BLaER1 (cell line): Measurements from ENCODE around the gene CPM.

Source experiments
- H3K27ac ChIP-seq: shearing (Covaris generic); formaldehyde crosslinking; 2 replicates; pipeline ENCODE4 v1.8.1; 2022
- H3K27me3 ChIP-seq: shearing (Covaris generic); formaldehyde crosslinking; 2 replicates; pipeline ENCODE4 v1.8.1; 2022
- H3K36me3 ChIP-seq: shearing (Covaris generic); formaldehyde crosslinking; 2 replicates; pipeline ENCODE4 v1.8.1; 2022
- H3K4me1 ChIP-seq: shearing (Covaris generic); formaldehyde crosslinking; 2 replicates; pipeline ENCODE4 v1.8.1; 2022
- H3K4me2 ChIP-seq: shearing (Covaris generic); formaldehyde crosslinking; 2 replicates; pipeline ENCODE4 v1.8.1; 2022
- H3K4me3 ChIP-seq: shearing (Covaris generic); formaldehyde crosslinking; 2 replicates; pipeline ENCODE4 v1.8.1; 2022
- H3K9ac ChIP-seq: shearing (Covaris generic); formaldehyde crosslinking; 2 replicates; pipeline ENCODE4 v1.8.1; 2022
- H3K9me3 ChIP-seq: shearing (Covaris generic); formaldehyde crosslinking; 2 replicates; pipeline ENCODE4 v1.8.1; 2022
- H4K20me1 ChIP-seq: shearing (Covaris generic); formaldehyde crosslinking; 2 replicates; pipeline ENCODE4 v1.8.1; 2022
- Cebpa-rat ChIP-seq: shearing (Covaris generic); IDR thresholded peaks from 2 replicates; pipeline ENCODE4 v1.8.1; 2022

The CPM gene

DNA sequence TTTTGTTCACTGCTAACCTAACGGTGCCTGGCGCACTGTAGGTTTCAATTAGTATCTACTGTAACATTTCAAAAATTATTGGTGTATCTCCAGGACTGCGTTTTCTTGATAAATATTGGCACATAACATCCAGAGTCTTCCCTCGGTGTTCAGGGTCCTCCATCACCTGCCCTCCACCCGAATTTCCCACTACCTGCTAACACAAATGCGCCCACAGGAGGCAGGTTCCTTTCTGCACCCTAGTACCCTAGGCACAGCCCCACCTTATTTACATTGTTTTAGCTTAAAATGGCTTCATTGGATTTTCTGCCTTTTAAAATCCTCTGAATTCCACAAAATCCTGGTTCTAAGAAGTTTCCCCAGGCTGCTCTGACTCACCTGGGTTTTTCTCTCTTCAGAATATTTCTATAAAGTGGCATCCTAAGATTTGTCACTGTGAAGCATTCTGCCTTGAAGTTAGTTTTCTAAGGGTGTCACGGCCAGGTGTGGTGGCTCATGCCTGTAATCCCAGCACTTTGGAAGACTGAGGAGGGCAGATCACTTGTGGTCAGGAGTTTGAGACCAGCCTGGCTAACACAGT lies 38.6 kb downstream of the CPM start:
- H3K27me3 ChIP-seq, result no peaks in the 10 kb centered on the region
- TF ChIP-seq Cebpa-rat, result no peak
- no peak overlapping the region for H3K4me2 ChIP-seq

DNA sequence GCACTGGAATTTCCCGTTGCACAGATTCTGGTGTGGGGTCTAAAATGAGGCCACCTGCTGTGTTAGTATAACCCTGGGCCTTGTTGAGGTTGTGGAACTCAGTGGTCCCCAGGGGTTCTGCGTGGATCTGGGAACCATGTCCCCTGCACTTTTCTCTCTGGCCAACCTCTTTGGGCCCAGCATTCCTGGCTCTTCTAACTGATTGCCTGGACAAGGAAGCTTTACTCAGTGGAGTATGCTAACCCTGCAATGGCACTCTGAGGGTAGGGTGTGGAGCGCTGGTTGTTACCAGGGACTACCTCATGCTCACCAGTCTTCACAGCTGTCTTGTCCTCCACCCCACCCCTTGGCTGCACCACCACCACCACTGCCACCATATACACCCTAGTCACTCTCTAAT lies 39.2 kb downstream of the CPM start:
- Histone ChIP-seq H3K27ac (no peak overlapping the region; the same call in 1 of the 2 replicates), H3K4me1 (peaks cover 87% of the 10 kb centered on the region), H3K9me3 (peaks cover 18% of the 10 kb centered on the region), H3K36me3 (no peaks in the 10 kb centered on the region), H3K4me3 (no peak overlapping the region), H3K9ac (no peak overlapping the region), H3K27me3 (no peaks in the 10 kb centered on the region), H4K20me1 (no peaks in the 10 kb centered on the region), H3K4me2 (0 out of 2 replicates have a peak overlapping the region, but pooled peaks have one; percentile 8)
- no peak for TF ChIP-seq Cebpa-rat

More for the DNA sequence above, 38.6 kb downstream of the CPM start:
- Histone ChIP-seq H3K4me3 (no peak overlapping the region), H3K27ac (no peak overlapping the region), H3K36me3 (no peaks in the 10 kb centered on the region), H3K9me3 (peaks cover 18% of the 10 kb centered on the region), H4K20me1 (no peaks in the 10 kb centered on the region), H3K4me1 (peaks cover 92% of the 10 kb centered on the region), H3K9ac (no peak overlapping the region)

DNA sequence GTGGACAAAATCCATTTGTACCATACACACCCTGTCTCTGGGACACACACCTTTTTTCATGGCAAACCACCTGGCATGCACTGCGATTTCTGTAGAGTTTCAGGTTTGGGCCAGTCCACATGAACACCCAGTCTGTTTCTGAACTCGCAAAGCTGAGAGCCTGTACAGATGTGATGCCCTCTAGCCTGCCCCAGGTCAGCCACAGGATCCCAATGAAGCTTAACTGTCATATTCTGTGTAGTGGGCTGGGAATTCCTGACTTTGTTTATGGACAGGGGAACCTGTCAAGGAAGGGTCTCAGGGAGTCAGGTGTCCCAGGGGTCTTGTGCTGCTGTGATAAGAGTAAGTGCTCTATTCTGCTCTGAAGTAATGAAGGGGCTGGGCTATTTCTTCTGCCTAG lies 39.8 kb downstream of the CPM start:
- Histone ChIP-seq H3K27me3 (no peaks in the 10 kb centered on the region), H4K20me1 (no peaks in the 10 kb centered on the region), H3K9me3 (peaks cover 18% of the 10 kb centered on the region), H3K4me3 (no peak overlapping the region), H3K4me1 (peaks cover 82% of the 10 kb centered on the region), H3K27ac (no peak overlapping the region; the same call in 1 of the 2 replicates), H3K4me2 (0 out of 2 replicates have a peak overlapping the region, but pooled peaks have one; percentile 8), H3K9ac (no peak overlapping the region), H3K36me3 (no peaks in the 10 kb centered on the region)
- TF ChIP-seq Cebpa-rat, result no peak

DNA sequence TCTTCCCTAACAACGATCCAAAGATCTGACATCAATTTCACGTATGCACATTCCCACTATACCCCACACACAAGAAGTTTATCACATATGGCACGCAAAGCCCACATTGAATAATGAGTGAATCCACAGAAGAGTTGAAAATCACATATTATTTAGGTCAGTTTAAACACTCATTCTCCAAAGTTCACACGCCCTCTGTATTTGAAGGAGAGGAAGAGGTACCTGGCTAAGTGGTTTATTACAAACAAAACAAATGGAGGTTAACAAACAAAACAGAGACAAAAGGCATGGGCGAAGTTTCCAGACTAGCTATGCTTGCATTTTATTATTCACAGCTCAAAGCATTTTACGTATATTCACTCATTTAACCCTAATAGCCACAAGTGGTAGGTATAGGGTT lies 41.8 kb downstream of the CPM start:
- H3K4me3 ChIP-seq, result no peak overlapping the region
- peaks cover 18% of the 10 kb centered on the region for H3K9me3 ChIP-seq
- H3K4me2 ChIP-seq, result peak overlapping the region; percentile 62; the same call in 1 of the 2 replicates
- peaks cover 75% of the 10 kb centered on the region for H3K4me1 ChIP-seq
- no peaks in the 10 kb centered on the region for H4K20me1 ChIP-seq
- TF ChIP-seq Cebpa-rat, result no peak
- H3K27me3 ChIP-seq, result no peaks in the 10 kb centered on the region
- no peaks in the 10 kb centered on the region for H3K36me3 ChIP-seq
- H3K9ac ChIP-seq, result no peak overlapping the region
- no peak overlapping the region for H3K27ac ChIP-seq

DNA sequence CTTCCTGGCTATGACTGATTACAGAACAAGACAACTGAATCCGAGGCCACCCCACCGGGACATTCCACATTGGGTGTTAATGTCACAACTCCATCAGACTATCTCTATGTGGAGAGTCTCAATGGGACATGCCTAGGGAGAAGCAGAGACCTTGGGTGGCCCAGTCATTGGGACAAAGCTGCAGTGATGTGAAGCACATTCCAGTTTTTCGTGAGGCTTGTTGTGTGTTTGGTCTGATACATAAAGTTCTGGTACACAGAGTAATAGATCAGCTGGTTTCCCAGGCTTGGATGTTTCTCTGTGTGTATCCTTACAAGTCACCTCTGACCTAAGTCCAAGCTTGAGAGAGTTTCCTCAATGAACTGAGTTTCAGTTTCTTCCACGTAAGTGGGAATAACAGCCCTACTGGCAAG lies 42.3 kb downstream of the CPM start:
- H3K4me2 ChIP-seq, result peak overlapping the region; percentile 62
- H3K27me3 ChIP-seq, result no peaks in the 10 kb centered on the region
- H3K27ac ChIP-seq, result no peak overlapping the region
- H3K9ac ChIP-seq, result no peak overlapping the region
- H4K20me1 ChIP-seq, result no peaks in the 10 kb centered on the region
- peaks cover 75% of the 10 kb centered on the region for H3K4me1 ChIP-seq
- peaks cover 18% of the 10 kb centered on the region for H3K9me3 ChIP-seq
- no peak overlapping the region for H3K4me3 ChIP-seq
- no peaks in the 10 kb centered on the region for H3K36me3 ChIP-seq
- TF ChIP-seq Cebpa-rat, result no peak

DNA sequence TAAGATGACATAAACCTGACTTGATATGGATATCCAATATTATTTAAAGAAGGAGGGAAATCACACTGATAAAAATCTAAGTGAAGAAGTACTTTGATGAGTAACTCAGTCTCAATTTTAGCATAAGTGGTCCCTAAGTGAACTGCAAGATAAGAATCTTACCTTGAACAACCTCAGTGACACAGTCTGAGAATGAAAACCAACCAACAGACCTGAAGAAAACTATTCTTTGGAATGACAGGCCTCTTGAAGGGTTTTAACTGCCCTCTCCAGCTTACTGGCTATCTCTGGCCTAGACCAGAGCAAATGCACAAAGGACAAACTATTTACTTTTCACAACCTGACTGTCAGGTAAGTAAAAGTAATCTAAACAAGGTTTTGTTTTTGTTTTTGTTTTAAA lies 44.7 kb downstream of the CPM start:
- Histone ChIP-seq H4K20me1 (no peaks in the 10 kb centered on the region), H3K4me3 (no peak overlapping the region), H3K4me2 (no peak overlapping the region)

DNA sequence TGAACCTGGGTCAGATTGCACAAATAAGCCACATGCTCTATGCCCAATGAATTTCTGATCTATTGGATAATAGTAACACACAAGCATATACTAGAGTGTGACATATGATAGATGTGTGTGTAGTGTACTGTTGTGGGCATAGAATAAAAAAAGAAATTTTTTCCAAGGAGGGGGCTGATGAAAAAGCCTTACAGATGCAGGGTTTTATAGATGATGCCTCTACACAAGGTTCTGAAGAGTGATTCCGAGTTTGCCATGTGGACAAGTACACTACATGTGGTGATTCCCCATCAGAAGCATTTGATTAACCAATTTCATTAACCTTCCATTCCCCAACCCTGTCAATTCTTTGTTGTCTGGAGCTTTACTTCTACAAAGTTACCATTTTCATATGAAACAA lies 45.3 kb downstream of the CPM start:
- H3K27ac ChIP-seq, result no peak overlapping the region
- H3K27me3 ChIP-seq, result no peaks in the 10 kb centered on the region
- H3K4me2 ChIP-seq, result no peak overlapping the region
- TF ChIP-seq Cebpa-rat, result no peak
- peaks cover 79% of the 10 kb centered on the region for H3K4me1 ChIP-seq
- H3K4me3 ChIP-seq, result no peak overlapping the region
- H3K9me3 ChIP-seq, result no peaks in the 10 kb centered on the region
- no peaks in the 10 kb centered on the region for H4K20me1 ChIP-seq
- no peak overlapping the region for H3K9ac ChIP-seq
- H3K36me3 ChIP-seq, result no peaks in the 10 kb centered on the region

More for the DNA sequence above, 44.7 kb downstream of the CPM start:
- TF ChIP-seq Cebpa-rat, result no peak
- H3K9me3 ChIP-seq, result no peaks in the 10 kb centered on the region
- no peaks in the 10 kb centered on the region for H3K27me3 ChIP-seq
- peaks cover 75% of the 10 kb centered on the region for H3K4me1 ChIP-seq
- H3K27ac ChIP-seq, result no peak overlapping the region
- no peak overlapping the region for H3K9ac ChIP-seq
- no peaks in the 10 kb centered on the region for H3K36me3 ChIP-seq

DNA sequence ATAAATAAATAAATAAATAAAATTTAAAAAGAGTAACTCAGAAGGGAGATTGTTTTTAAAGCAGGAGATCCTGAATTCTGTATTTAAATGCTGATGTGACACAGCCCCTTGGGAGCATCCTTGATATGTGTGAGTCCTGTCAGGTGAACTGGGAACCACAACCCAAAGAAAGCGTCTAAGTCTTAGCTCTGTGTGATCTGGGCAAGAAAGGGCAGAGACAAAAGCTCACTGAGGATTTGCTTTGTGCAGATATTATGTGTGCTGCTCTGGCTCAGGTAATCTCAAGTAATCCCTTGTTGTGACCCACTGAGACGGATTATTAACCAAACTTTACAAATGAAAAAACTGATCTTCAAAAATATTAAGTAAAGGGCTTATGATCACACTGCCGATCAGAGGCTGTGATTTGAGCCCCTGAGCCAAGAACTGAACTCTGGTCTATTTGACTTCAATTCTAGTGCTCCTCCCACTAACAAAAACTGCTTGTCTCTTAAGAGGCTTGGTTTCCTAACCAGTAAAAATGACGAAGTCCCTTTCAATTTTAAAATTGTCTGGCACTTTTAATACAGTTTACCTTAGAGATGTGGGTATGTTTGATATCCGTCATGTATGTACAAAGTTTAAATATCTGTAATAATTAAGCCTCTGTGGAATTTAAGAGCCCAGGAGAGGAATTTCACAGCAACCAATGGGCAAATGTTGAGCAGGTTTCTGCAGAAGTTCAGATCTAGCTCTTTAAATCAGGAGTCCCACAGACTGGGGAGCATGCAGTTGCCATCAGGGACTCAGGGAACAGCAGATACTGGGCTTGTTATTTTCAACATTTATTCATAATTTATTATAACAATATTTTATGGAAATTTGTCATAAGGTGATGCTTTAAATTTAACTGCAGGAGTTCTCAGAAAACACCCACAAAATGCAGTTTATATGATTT lies 46.1 kb downstream of the CPM start:
- Histone ChIP-seq H3K4me3 (no peak overlapping the region), H3K9me3 (no peaks in the 10 kb centered on the region; the same call in 1 of the 2 replicates), H4K20me1 (no peaks in the 10 kb centered on the region)

DNA sequence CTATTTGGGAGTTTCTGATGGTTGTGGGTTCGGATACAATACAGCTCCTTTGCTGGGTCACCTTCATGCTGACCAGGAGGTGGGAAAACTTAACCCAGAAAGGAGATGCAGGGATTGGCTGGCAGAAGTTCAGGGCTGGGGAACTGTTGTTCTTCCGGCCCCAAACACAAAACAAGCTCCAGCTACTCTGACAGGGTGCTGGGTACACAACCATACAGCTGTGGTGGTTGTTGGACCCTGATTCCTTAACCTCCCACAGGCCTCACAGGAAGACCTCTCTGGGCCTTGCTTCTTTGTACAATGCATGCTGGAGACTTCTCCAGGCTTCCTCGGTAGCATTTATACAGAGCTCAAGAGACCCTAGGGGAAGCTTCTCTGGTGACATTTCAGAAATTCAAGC lies 47.6 kb downstream of the CPM start:
- Histone ChIP-seq H3K36me3 (no peaks in the 10 kb centered on the region), H3K27me3 (no peaks in the 10 kb centered on the region), H3K4me3 (no peak overlapping the region), H4K20me1 (no peaks in the 10 kb centered on the region), H3K4me1 (peaks cover 65% of the 10 kb centered on the region), H3K27ac (peak overlapping the region; percentile 60), H3K9me3 (no peaks in the 10 kb centered on the region; the same call in 1 of the 2 replicates), H3K9ac (peak overlapping the region; percentile 22; the same call in 1 of the 2 replicates), H3K4me2 (peak overlapping the region; percentile 64)
- TF ChIP-seq Cebpa-rat, result no peak

More for the DNA sequence above, 46.1 kb downstream of the CPM start:
- no peaks in the 10 kb centered on the region for H3K27me3 ChIP-seq
- no peak overlapping the region for H3K27ac ChIP-seq
- no peak for TF ChIP-seq Cebpa-rat
- no peaks in the 10 kb centered on the region for H3K36me3 ChIP-seq
- H3K4me1 ChIP-seq, result peaks cover 78% of the 10 kb centered on the region
- peak overlapping the region; percentile 64; the same call in 1 of the 2 replicates for H3K4me2 ChIP-seq
- no peak overlapping the region for H3K9ac ChIP-seq

DNA sequence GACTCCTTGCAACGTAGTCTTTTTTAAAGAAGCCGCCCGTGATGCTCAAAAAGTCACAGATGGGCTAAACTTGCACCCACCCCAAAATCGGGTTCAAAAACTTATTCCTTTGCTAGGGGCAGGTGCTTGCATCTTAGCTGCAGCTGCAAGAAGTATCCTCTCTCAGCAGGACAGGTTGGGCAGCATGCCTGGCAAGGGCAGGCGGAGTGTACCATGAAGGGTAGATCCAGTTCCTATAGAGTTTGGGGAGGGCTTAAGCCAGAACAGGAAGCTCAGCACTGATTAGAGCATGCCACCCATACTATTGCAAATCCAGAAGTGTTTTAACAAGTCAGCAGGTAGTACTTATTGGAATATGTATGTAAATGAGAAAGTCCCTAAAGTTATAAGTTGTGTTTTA lies 48.7 kb downstream of the CPM start:
- H3K27ac ChIP-seq, result no peak overlapping the region
- H3K9me3 ChIP-seq, result peaks cover 2% of the 10 kb centered on the region; the same call in 1 of the 2 replicates
- H4K20me1 ChIP-seq, result no peaks in the 10 kb centered on the region
- no peak for TF ChIP-seq Cebpa-rat
- no peaks in the 10 kb centered on the region for H3K27me3 ChIP-seq
- H3K4me1 ChIP-seq, result peaks cover 54% of the 10 kb centered on the region
- H3K4me2 ChIP-seq, result peak overlapping the region; percentile 64; the same call in 1 of the 2 replicates
- H3K4me3 ChIP-seq, result no peak overlapping the region
- H3K36me3 ChIP-seq, result no peaks in the 10 kb centered on the region
- H3K9ac ChIP-seq, result no peak overlapping the region
